Colonic mucosa (tissue), 4 donors: ENCODE measurements around the gene COL1A2. TPM values are rescaled to one million over a fixed set of nuclear protein-coding genes. Genes with fewer than 3 reads are reported as not detected.

Experiments used
- DNase-seq: peaks from one replicate; pipeline ENCODE4 v3.0.0-alpha.2; 2020
- H3K27ac ChIP-seq: fragments of 200-600 bp; one replicate; pipeline ENCODE4 v1.8.0; 2021
- H3K27me3 ChIP-seq: fragments of 200-600 bp; one replicate; pipeline ENCODE4 v1.8.0; 2021
- H3K36me3 ChIP-seq: fragments of 200-600 bp; one replicate; pipeline ENCODE4 v1.8.0; 2021
- H3K4me1 ChIP-seq: fragments of 200-600 bp; one replicate; pipeline ENCODE4 v1.8.0; 2021; ENCODE audit warnings: mild to moderate bottlenecking
- H3K4me3 ChIP-seq: fragments of 200-600 bp; one replicate; pipeline ENCODE4 v1.8.0; 2021
- H3K9ac ChIP-seq, 2 donors: one replicate each; pipeline ENCODE4 v1.7.0; 2013; ENCODE audit warnings: control low read depth in 2 of 2, low read depth in 2 of 2, low read length in 2 of 2
- H3K9me3 ChIP-seq: fragments of 200-600 bp; one replicate; pipeline ENCODE4 v1.8.0; 2021
- CTCF ChIP-seq: fragments of 200-600 bp; IDR thresholded peaks from one replicate; pipeline ENCODE4 v1.8.0; 2022; ENCODE audit warnings: antibody characterized with exemption, mild to moderate bottlenecking
- intact Hi-C: fragments of 100-400 bp; cut with DNase I; formaldehyde crosslinking; loops from one replicate; pipeline ENCODE4 v1.14.1; 2022
- total RNA-seq, 2 donors: library from RNA; stranded (reverse); fragmentation: NEBNext Ultra II Directional in 1 of 2; extraction: Animal tissue kit (Norgen Biotek cat#: 25700) in 1 of 2; gene quantifications; one replicate each; pipeline ENCODE4 v1.2.1, GENCODE V29; 2021
- donor health status: healthy.
- donor health status: DM: no; HTN: no; CAD: no.
- donor health status: DM: no; HTN: no; CAD: no.

The COL1A2 gene
- total RNA-seq, 2 donors from 2014 or later, result 55.6 to 131 TPM

GRCh38 chr7:94422136-94422535 lies 27.4 kb downstream of the COL1A2 start:
- DNase-seq, result no peak
- H3K9me3 ChIP-seq, result no peaks in the 10 kb centered on the region
- H3K4me1 ChIP-seq, result no peaks in the 10 kb centered on the region
- no peaks in the 10 kb centered on the region for H3K27me3 ChIP-seq
- no peaks in the 10 kb centered on the region for H3K36me3 ChIP-seq
- H3K4me3 ChIP-seq, result no peak overlapping the region
- H3K27ac ChIP-seq, result no peak overlapping the region
- intact Hi-C loops, result no loop called here
- TF ChIP-seq CTCF, result no peak
- H3K9ac ChIP-seq, result no peak overlapping the region

- no peak for TF ChIP-seq CTCF
- Histone ChIP-seq H3K9ac (no peak overlapping the region), H3K27ac (no peak overlapping the region), H3K36me3 (no peaks in the 10 kb centered on the region), H3K27me3 (no peaks in the 10 kb centered on the region), H3K4me1 (no peaks in the 10 kb centered on the region), H3K9me3 (no peaks in the 10 kb centered on the region), H3K4me3 (no peak overlapping the region)
- DNase-seq, result no peak
- intact Hi-C loops, result no loop called here
Observed at GRCh38 chr7:94422827-94423460, 28.2 kb downstream of the COL1A2 start.

- no peaks in the 10 kb centered on the region for H3K36me3 ChIP-seq
- intact Hi-C loops, result no loop called here
Observed at GRCh38 chr7:94423863-94424735, 29.4 kb downstream of the COL1A2 start.

GRCh38 chr7:94425546-94425945 lies 30.9 kb downstream of the COL1A2 start:
- Histone ChIP-seq H3K4me3 (no peak overlapping the region), H3K27me3 (no peaks in the 10 kb centered on the region), H3K4me1 (no peaks in the 10 kb centered on the region), H3K36me3 (no peaks in the 10 kb centered on the region), H3K9ac (no peak overlapping the region), H3K9me3 (no peaks in the 10 kb centered on the region), H3K27ac (no peak overlapping the region)
- no peak for TF ChIP-seq CTCF
- intact Hi-C loops, result no loop called here
- no peak for DNase-seq

More at GRCh38 chr7:94423863-94424735, 29.4 kb downstream of the COL1A2 start:
- Histone ChIP-seq H3K9ac (no peak overlapping the region), H3K27ac (no peak overlapping the region), H3K27me3 (no peaks in the 10 kb centered on the region), H3K4me1 (no peaks in the 10 kb centered on the region), H3K4me3 (no peak overlapping the region), H3K9me3 (no peaks in the 10 kb centered on the region)
- no peak for DNase-seq
- no peak for TF ChIP-seq CTCF

GRCh38 chr7:94426980-94427875 lies 32.5 kb downstream of the COL1A2 start:
- Histone ChIP-seq H3K4me1 (no peaks in the 10 kb centered on the region), H3K27ac (no peak overlapping the region), H3K9me3 (no peaks in the 10 kb centered on the region), H3K36me3 (no peaks in the 10 kb centered on the region), H3K4me3 (no peak overlapping the region), H3K27me3 (no peaks in the 10 kb centered on the region), H3K9ac (no peak overlapping the region)
- intact Hi-C loops, result no loop called here
- no peak for TF ChIP-seq CTCF
- DNase-seq, result no peak
